TTC549 (cell line): Measurements from ENCODE around the gene TMEM41A.
"Not testable (repeated sequence)": the region's sequence is repeated elsewhere in the genome, so short reads cannot be mapped to it uniquely, and the experiment has no call there.

Experiments used
- FAIRE-seq: peaks from 2 replicates; lab custom pipeline; 2012; peaks lifted over from hg19 to GRCh38; lab: Jason Lieb, UNC

The TMEM41A gene

GRCh38 chr3:185488465-185488864 is 10.4 kb downstream of the TMEM41A start:
- FAIRE-seq, result no peak

- FAIRE-seq, result no peak
Measured at GRCh38 chr3:185486394-185486793, 12.4 kb downstream of the TMEM41A start.

- no peak for FAIRE-seq
Measured at GRCh38 chr3:185484296-185484695, 14.5 kb downstream of the TMEM41A start.

- FAIRE-seq, result no peak
Measured at GRCh38 chr3:185479373-185479945, 19.4 kb downstream of the TMEM41A start.

GRCh38 chr3:185477316-185477715 is 21.5 kb downstream of the TMEM41A start:
- FAIRE-seq, result no peak

GRCh38 chr3:185474922-185475321 is 23.9 kb downstream of the TMEM41A start:
- FAIRE-seq, result not testable (repeated sequence)

- FAIRE-seq, result no peak
Measured at GRCh38 chr3:185473290-185473815, 25.5 kb downstream of the TMEM41A start.

- no peak for FAIRE-seq
Measured at GRCh38 chr3:185470323-185470722, 28.5 kb downstream of the TMEM41A start.

- FAIRE-seq, result no peak
Measured at GRCh38 chr3:185469542-185469941, 29.3 kb downstream of the TMEM41A start.

- FAIRE-seq, result not testable (repeated sequence)
Measured at GRCh38 chr3:185466123-185466522, 32.7 kb downstream of the TMEM41A start.

GRCh38 chr3:185465471-185465870 is 33.4 kb downstream of the TMEM41A start:
- FAIRE-seq, result no peak

GRCh38 chr3:185460719-185461350 is 38.0 kb downstream of the TMEM41A start:
- peak; percentile 22 for FAIRE-seq

- no peak for FAIRE-seq
Measured at GRCh38 chr3:185460309-185460708, 38.5 kb downstream of the TMEM41A start.

- no peak for FAIRE-seq
Measured at GRCh38 chr3:185457376-185457775, 41.5 kb downstream of the TMEM41A start.

GRCh38 chr3:185451432-185451831 is 47.4 kb downstream of the TMEM41A start:
- FAIRE-seq, result not testable (repeated sequence)

- no peak for FAIRE-seq
Measured at GRCh38 chr3:185448107-185448506, 50.7 kb downstream of the TMEM41A start.

GRCh38 chr3:185444329-185444728 is 54.5 kb downstream of the TMEM41A start:
- FAIRE-seq, result no peak

GRCh38 chr3:185442031-185442430 is 56.8 kb downstream of the TMEM41A start:
- FAIRE-seq, result no peak

GRCh38 chr3:185439745-185440466 is 58.9 kb downstream of the TMEM41A start:
- FAIRE-seq, result no peak
